HG03196 (cell line): ENCODE data around the gene AHNAK2.
"Not testable (repeated sequence)": the region's sequence is repeated elsewhere in the genome, so short reads cannot be mapped to it uniquely, and the experiment has no call there.

Source experiments
- ATAC-seq: cut with Tn5 transposase; IDR thresholded peaks from one replicate; pipeline ENCODE4 v1.9.1; 2021; ENCODE audit not compliant: unreplicated experiment

The AHNAK2 gene

DNA sequence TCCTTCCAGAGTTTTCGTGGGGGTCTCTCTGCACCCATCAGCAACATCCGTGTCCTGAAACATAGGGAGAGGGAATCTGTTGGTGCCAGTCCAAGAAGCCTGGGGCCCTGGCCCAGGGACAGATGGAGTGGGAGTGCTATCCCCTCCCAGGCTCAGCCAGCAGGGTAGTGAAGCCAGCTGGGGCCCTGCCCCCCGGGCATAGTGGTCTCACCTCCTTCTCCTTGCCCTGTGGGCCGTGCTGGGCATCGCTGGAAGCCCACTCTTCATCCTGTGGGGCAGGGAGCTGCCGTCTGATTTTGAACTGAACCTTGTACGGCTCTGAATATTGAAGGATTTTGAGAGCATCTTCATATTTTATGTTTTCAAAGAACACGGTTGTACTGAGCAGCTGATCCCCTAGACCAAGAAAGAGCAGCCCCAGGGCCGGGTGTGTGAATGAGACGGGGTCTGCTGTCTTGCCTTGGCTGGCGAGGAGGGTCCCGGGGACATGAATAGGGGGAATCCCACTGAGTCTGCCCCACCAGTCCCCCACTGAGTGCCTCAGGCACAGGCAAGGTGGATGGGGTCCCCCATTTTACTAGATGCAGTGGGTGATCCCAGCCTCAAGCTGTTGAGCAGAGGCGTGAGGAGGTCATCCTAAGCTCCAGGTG is 23.3 kb downstream of the AHNAK2 start:
- no peak for ATAC-seq

DNA sequence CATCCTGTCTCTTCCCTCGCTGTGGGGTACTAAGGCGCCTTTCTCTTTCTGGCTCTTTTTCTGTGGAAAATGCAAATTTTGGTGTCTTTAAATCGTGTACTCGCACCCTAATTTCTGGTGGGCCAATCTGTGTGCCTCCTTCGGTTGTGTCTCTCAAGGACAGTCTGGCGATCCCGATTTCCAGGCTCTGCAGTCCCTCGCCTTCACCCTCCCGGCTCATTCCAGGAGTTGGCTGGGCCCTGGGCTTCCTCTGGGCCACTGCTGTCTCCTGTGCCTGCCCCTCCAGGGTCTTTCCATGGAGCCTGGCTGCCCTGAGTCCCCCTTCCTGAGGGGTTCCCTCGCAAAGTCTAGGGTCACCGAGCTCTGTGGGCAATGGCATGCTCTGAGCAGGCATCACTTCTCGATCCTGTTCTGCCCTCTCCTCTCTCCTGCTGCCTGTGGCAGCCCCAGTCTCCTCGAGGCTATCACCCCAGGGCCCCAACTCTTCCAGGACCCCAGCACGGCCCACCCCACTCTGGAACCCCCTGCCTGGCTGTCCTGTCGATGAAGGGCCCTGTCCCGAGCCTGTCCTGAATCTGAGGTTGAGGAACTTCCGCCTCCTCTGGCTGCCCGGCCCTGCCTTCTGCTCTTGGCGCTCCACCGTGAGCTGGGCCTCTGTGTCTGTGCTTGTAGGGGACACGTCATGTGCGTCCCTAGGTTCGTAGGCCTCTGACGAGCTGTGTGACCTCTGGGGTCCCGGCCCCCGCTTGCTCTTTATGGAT is 24.1 kb downstream of the AHNAK2 start:
- ATAC-seq = no peak

DNA sequence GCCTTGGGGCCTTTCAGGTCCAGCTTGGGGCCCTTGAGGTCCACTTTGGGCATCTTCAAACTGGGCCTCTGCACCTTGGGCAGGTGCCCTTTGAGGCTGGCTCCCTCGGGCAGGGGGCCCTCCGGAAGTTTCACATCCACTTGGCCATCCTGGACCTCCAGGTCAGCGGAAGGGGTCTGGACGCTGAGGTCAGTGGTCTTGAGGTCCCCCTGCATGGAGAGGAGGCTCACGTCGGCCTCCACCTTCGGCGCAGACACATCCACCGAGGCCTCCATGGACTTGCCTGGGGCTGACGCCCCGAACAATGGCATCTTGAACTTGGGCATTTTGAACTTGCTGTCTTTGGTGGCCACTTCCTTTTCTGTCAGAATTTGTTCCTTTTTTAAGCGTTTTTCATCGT is 25.1 kb downstream of the AHNAK2 start:
- ATAC-seq = no peak

DNA sequence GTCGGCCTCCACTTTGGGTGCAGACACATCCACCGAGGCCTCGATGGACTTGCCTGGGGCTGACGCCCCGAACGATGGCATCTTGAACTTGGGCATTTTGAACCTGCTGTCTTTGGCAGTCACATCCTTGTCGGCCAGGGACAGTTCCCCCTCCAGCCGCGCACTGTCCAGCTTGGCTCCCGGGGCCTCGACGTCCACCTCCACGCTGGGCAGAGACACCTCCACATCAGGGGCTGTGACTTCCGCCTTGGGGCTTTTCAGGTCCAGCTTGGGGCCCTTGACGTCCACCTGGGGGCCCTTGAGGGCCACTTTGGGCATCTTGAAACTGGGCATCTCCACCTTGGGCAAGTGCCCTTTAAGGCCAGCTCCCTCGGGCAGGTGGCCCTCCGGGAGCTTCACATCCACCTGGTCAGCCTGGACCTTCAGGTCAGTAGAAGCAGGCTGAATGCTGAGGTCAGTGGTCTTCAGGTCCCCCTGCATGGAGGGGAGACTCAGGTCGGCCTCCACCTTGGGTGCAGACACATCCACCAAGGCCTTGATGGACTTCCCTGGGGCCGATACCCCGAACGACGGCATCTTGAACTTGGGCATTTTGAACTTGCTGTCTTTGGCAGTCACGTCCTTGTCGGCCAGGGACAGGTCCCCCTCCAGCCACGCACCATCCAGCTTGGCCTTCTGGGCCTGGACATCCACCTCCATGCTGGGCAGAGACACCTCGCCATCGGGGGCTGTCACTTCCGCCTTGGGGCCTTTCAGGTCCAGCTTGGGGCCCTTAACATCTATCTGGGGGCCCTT is 26.1 kb downstream of the AHNAK2 start:
- not testable (repeated sequence) for ATAC-seq

DNA sequence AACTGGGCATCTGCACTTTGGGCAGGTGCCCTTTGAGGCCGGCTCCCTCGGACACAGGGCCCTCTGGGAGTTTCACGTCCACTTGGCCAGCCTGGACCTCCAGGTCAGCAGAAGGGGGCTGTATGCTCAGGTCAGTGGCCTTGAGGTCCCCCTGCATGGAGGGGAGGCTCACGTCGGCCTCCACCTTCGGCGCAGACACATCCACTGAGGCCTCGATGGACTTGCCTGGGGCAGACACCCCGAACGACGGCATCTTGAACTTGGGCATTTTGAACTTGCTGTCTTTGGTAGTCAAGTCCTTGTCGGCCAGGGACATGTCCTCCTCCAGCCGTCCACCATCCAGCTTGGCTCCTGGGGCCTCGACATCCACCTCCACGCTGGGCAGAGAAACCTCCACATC is 27.5 kb downstream of the AHNAK2 start:
- not testable (repeated sequence) for ATAC-seq

DNA sequence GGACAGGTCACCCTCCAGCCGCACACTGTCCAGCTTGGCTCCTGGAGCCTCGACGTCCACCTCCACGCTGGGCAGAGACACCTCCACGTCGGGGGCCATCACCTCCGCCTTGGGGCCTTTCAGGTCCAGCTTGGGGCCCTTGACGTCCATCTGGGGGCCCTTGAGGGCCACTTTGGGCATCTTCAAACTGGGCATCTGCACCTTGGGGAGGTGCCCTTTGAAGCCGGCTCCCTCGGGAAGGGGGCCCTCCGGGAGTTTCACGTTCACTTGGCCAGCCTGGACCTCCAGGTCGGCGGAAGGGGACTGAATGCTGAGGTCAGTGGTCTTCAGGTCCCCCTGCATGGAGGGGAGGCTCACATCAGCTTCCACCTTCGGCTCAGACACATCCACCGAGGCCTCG is 28.2 kb downstream of the AHNAK2 start:
- ATAC-seq = no peak

DNA sequence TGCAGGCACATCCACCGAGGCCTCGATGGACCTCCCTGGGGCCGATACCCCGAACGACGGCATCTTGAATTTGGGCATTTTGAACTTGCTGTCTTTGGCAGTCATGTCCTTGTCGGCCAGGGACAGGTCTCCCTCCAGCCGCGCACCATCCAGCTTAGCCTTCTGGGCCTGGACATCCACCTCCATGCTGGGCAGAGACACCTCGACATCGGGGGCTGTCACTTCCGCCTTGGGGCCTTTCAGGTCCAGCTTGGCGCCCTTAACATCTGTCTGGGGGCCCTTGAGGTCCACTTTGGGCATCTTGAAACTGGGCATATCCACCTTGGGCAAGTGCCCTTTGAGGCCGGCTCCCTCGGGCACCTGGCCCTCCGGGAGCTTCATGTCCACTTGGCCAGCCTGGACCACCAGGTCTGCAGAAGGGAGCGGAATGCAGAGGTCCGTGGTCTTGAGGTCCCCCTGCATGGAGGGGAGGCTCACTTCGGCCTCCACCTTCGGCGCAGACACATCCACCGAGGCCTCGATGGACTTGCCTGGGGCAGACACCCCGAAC is 28.7 kb downstream of the AHNAK2 start:
- ATAC-seq = not testable (repeated sequence)

DNA sequence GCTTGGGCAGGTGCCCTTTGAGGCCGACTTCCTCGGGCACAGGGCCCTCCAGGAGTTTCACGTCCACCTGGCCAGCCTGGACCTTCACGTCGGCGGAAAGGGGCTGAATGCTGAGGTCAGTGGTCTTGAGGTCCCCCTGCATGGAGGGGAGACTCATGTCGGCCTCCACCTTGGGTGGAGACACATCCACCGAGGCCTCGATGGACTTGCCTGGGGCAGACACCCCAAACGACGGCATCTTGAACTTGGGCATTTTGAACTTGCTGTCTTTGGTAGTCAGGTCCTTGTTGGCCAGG is 29.5 kb downstream of the AHNAK2 start:
- no peak for ATAC-seq

DNA sequence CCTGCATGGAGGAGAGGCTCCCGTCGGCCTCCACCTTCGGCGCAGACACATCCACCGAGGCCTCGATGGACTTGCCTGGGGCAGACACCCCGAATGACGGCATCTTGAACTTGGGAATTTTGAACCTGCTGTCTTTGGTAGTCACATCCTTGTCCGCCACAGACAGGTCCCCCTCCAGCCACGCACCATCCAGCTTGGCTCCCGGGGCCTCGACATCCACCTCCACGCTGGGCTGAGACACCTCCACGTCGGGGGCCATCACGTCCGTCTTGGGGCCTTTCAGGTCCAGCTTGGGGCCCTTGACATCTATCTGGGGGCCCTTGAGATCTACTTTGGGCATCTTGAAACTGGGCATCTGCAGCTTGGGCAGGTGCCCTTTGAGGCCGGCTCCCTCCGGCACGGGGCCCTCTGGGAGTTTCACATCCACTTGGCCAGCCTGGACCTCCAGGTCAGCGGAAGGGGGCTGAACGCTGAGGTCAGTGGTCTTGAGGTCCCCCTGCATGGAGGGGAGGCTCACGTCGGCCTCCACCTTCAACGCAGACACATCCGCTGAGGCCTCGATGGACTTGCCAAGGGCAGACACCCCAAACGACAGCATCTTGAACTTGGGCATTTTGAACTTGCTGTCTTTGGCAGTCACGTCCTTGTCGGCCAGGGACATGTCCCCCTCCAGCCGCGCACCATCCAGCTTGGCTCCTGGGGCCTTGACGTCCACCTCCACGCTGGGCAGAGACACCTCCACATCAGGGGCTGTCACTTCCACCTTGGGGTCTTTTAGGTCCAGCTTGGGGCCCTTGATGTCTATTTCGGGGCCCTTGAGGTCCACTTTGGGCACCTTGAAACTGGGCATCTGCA is 30.1 kb downstream of the AHNAK2 start:
- ATAC-seq = not testable (repeated sequence)

DNA sequence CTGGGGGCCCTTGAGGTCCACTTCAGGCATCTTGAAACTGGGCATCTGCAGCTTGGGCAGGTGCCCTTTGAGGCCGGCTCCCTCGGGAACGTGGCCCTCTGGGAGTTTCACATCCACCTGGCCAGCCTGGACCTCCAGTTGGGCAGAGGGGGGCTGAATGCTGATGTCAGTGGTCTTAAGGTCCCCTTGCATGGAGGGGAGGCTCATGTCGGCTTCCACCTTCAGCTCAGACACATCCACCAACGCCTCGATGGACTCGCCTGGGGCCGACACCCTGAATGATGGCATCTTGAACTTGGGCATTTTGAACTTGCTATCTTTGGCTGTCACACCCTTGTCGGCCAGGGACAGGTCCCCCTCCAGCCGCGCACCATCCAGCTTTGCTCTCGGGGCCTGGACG is 31.0 kb downstream of the AHNAK2 start:
- not testable (repeated sequence) for ATAC-seq

DNA sequence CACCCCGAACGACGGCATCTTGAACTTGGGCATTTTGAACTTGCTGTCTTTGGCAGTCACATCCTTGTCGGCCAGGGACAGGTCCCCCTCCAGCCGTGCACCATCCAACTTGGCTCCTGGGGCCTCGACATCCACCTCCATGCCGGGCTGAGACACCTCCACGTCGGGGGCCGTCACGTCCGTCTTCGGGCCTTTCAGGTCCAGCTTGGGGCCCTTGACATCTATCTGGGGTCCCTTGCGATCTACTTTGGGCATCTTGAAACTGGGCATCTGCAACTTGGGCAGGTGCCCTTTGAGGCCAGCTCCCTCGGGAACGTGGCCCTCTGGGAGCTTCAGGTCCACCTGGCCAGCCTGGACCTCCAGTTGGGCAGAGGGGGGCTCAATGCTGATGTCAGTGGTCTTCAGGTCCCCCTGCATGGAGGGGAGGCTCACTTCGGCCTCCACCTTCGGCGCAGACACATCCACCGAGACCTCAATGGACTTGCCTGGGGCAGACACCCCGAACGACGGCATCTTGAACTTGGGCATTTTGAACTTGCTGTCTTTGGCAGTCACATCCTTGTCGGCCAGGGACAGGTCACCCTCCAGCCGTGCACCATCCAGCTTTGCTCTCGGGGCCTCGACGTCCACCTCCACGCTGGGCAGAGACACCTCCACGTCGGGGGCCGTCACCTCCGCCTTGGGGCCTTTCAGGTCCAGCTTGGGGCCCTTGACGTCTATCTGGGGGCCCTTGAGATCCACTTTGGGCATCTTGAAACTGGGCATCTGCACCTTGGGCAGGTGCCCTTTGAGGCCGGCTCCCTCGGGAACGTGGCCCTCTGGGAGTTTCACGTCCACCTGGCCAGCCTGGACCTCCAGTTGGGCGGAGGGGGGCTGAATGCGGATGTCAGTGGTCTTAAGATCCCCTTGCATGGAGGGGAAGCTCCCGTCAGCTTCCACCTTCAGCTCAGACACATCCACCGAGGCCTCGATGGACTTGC is 31.9 kb downstream of the AHNAK2 start:
- not testable (repeated sequence) for ATAC-seq

DNA sequence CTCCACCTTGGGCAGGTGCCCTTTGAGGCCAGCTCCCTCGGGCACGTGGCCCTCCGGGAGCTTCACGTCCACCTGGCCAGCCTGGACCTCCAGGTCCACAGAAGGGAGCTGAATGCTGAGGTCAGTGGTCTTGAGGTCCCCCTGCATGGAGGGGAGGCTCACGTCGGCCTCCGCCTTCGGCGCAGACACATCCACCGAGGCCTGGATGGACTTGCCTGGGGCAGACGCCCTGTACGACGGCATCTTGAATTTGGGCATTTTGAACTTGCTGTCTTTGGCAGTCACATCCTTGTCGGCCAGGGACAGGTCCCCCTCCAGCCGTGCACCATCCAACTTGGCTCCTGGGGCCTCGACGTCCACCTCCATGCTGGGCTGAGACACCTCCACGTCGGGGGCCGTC is 32.9 kb downstream of the AHNAK2 start:
- not testable (repeated sequence) for ATAC-seq

DNA sequence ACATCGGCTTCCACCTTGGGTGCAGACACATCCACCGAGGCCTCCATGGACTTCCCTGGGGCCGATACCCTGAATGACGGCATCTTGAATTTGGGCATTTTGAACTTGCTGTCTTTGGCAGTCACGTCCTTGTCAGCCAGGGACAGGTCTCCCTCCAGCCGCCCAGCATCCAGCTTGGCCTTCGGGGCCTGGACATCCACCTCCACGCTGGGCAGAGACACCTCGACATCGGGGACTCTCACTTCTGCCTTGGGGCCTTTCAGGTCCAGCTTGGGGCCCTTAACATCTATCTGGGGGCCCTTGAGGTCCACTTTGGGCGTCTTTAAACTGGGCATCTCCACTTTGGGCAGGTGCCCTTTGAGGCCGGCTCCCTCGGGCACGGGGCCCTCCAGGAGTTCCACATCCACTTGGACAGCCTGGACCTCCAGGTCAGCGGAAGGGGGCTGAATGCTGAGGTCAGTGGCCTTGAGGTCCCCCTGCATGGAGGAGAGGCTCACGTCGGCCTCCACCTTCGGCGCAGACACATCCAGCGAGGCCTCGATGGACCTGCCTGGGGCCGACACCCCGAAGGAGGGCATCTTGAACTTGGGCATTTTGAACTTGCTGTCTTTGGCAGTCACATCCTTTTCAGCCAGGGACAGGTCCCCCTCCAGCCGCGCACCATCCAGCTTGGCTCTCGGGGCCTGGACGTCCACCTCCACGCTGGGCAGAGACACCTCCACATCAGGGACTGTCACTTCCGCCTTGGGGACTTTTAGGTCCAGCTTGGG is 33.6 kb downstream of the AHNAK2 start:
- not testable (repeated sequence) for ATAC-seq

DNA sequence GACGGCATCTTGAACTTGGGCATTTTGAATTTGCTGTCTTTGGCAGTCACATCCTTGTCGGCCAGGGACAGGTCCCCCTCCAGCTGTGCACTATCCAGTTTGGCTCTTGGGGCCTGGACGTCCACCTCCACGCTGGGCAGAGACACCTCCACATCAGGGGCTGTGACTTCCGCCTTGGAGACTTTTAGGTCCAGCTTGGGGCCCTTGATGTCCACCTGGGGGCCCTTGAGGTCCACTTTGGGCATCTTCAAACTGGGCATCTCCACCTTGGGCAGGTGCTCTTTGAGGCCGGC is 34.2 kb downstream of the AHNAK2 start:
- ATAC-seq = not testable (repeated sequence)

DNA sequence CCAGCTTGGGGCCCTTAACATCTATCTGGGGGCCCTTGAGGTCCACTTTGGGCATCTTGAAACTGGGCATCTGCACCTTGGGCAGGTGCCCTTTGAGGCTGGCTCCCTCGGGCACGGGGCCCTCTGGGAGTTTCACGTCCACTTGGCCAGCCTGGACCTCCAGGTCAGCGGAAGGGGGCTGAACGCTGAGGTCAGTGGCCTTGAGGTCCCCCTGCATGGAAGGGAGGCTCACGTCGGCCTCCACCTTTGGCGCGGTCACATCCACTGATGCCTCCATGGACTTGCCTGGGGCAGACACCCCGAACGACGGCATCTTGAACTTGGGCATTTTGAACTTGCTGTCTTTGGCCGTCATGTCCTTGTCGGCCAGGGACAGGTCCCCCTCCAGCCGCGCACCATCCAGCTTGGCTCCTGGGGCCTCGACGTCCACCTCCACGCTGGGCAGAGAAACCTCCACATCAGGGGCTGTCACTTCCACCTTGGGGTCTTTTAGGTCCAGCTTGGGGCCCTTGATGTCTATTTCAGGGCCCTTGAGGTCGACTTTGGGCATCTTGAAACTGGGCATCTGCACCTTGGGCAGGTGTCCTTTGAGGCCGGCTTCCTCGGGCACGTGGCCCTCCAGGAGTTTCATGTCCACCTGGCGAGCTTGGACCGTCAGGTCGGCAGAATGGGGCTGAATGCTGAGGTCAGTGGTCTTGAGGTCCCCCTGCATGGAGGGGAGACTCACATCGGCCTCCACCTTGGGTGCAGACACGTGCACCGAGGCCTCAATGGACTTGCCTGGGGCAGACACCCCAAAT is 34.8 kb downstream of the AHNAK2 start:
- ATAC-seq = not testable (repeated sequence)

DNA sequence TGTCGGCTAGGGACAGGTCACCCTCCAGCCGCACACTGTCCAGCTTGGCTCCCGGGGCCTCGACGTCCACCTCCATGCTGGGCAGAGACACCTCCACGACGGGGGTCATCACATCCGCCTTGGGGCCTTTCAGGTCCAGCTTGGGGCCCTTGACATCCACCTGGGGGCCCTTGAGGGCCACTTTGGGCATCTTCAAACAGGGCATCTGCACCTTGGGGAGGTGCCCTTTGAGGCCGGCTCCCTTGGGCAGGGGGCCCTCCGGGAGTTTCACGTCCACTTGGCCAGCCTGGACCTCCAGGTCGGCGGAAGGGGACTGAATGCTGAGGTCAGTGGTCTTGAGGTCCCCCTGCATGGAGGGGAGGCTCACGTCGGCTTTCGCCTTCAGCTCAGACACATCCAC is 35.6 kb downstream of the AHNAK2 start:
- ATAC-seq = no peak

DNA sequence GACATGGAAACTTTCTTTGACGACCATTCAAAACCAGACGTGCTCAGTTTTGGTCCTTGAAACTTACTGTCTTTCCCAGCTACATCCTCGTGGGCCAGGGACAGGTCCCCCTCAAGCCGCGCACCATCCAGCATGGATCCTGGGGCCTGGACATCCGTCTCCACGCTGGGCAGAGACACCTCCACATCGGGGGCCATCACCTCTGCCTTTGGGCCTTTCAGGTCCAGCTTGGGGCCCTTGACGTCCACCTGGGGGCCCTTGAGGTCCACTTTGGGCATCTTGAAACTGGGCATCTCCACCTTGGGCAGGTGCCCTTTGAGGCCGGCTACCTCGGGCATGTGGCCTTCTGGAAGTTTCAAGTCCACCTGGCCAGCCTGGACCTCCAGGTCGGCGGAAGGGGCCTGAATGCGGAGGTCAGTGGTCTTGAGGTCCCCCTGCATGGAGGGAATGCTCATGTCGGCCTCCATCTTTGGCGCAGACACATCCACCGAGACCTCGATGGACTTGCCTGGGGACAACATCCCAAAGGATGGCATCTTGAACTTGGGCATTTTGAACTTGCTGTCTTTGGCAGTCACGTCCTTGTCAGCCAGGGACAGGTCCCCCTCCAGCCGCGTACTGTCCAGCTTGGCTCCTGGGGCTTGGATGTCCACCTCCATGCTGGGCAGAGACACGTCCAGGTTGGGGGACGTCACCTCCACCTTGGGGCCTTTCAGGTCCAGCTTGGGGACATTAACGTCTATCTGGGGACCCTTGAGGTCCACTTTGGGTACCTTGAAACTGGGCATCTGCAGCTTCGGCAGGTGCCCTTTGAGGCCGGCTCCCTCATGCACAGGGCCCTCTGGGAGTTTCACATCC is 36.4 kb downstream of the AHNAK2 start:
- ATAC-seq = no peak
